Measurements from ENCODE around the gene RHD. TPM values are rescaled to one million over a fixed set of nuclear protein-coding genes. Genes with fewer than 3 reads are reported as not detected.

The RHD gene
- total RNA-seq, 1 experiment from 2014 or later = not detected

Other genes with a start within 250 kb of the RHD start
- 39.3 and 43.2 TPM in 2 replicates for gene SYF2, start 40.0 kb upstream of the RHD start, total RNA-seq (2014; rRNA removed; shearing (Covaris generic))
- gene RSRP1, start 25.1 kb upstream of the RHD start, total RNA-seq (2014; rRNA removed; shearing (Covaris generic)) = 45.3 and 58.0 TPM in 2 replicates
- 125 and 137 TPM in 2 replicates for gene TMEM50A, start 65.8 kb downstream of the RHD start, total RNA-seq (2014; rRNA removed; shearing (Covaris generic))
- 0.18 and 0.28 TPM in 2 replicates for gene RHCE, start 148.3 kb downstream of the RHD start, total RNA-seq (2014; rRNA removed; shearing (Covaris generic))
- 17.3 and 17.5 TPM in 2 replicates for gene MACO1, start 158.4 kb downstream of the RHD start, total RNA-seq (2014; rRNA removed; shearing (Covaris generic))

All from SJCRH30 (cell line).